ENCODE measurements around the gene DEF6. TPM values are rescaled to one million over a fixed set of nuclear protein-coding genes. Genes with fewer than 3 reads are reported as not detected.

DEF6 gene
- total RNA-seq, 1 experiment from 2014 or later, result 5.6 TPM

DNA sequence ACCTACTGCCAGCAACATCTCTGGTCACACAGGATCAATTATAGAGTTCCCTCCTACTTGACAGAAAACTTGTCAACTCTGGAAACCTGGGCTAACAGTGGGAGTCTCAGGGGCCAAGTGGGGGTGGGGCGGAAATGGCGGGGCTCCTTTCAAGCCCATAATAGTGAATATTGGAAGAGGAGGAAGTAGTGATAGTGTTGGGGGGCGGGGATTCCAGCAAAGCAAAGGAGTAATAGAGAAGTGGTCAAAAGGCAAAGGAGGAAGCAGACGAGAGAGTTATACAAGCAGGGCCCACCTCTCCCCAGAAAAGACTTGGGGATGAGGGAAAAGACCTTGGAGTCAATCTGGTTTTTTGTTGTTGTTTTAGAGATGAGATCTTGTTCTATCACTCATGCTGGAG, 2.1 kb downstream of the DEF6 start:
- Histone ChIP-seq H3K23me2 (ENCODE audit: insufficient read length, low read depth, low read length, poor library complexity, severe bottlenecking) (no peaks in the 10 kb centered on the region), H2AK5ac (ENCODE audit: insufficient read length, low read length) (no peak overlapping the region), H2BK12ac (ENCODE audit: insufficient read length, low read depth, low read length) (no peak overlapping the region), H3K14ac (ENCODE audit: insufficient read depth, low read length) (no peak overlapping the region), H4K91ac (ENCODE audit: insufficient read length, low read depth, low read length) (no peak overlapping the region), H3K9ac (ENCODE audit: extremely low read depth, insufficient read length, low read length) (no peak overlapping the region), H2BK20ac (ENCODE audit: low read depth, low read length, poor library complexity, severe bottlenecking) (no peak overlapping the region), H4K8ac (replicated peaks; ENCODE audit: insufficient read length, low read depth, low read length) (no peak overlapping the region), H4K5ac (ENCODE audit: insufficient read length, low read depth, low read length) (no peak overlapping the region), H2BK15ac (ENCODE audit: low read depth, low read length) (no peak overlapping the region), H3K27me3 (ENCODE audit: insufficient read depth, low read length) (no peaks in the 10 kb centered on the region), H3K4ac (ENCODE audit: low read depth, low read length) (no peak overlapping the region), H3K4me1 (ENCODE audit: insufficient read depth, low read length) (peaks cover 2% of the 10 kb centered on the region; the same call in 1 of the 2 replicates), H3K18ac (ENCODE audit: insufficient read length, low read depth, low read length) (no peak overlapping the region), H3T11ph (ENCODE audit: low read length) (no peak overlapping the region), H3K27ac (ENCODE audit: insufficient read length, low read depth, low read length) (no peak overlapping the region), H2BK120ac (ENCODE audit: low read depth, low read length, poor library complexity, severe bottlenecking) (no peak overlapping the region), H3K9me3 (ENCODE audit: control insufficient read depth, low read depth, low read length) (no peaks in the 10 kb centered on the region), H2BK5ac (ENCODE audit: insufficient read length, low read length) (no peak overlapping the region), H4K20me1 (ENCODE audit: control insufficient read depth, insufficient read depth, insufficient read length) (no peaks in the 10 kb centered on the region), H3K56ac (ENCODE audit: insufficient read length, low read depth, low read length) (no peak overlapping the region), H3K4me2 (ENCODE audit: insufficient read depth, insufficient read length, low read length) (no peak overlapping the region), H3K79me1 (ENCODE audit: insufficient read depth, low read depth, low read length, poor library complexity, severe bottlenecking) (no peaks in the 10 kb centered on the region), H3K23ac (ENCODE audit: insufficient read length, low read depth, low read length) (no peak overlapping the region), H2AFZ (ENCODE audit: low read length) (no peak overlapping the region), H3K79me2 (ENCODE audit: insufficient read depth, low read length) (no peaks in the 10 kb centered on the region)
- no CpG with 5 or more reads among the region's 4 CpGs for WGBS (ENCODE audit: extremely low coverage, insufficient read length, low lambda C conversion rate)
- Mint-ChIP-seq H3K27ac (no peak overlapping the region), H3K9me3 (no peaks in the 10 kb centered on the region), H3K27me3 (ENCODE audit: low read depth) (no peaks in the 10 kb centered on the region; the same call in 1 of the 2 replicates), H3K36me3 (ENCODE audit: insufficient read depth in 1 of 3, low read depth in 3 of 3) (peaks cover 0 to 13% (median 12%) of the 10 kb centered on the region in 3 experiments; a peak in 5 of 7 replicates), H3K4me1 (peaks cover 20 to 21% of the 10 kb centered on the region in 2 experiments), H3K4me3 (no peak overlapping the region; a peak in 1 of 5 replicates)
- DNase-seq, result no peak
- TF ChIP-seq, protein P1, sequence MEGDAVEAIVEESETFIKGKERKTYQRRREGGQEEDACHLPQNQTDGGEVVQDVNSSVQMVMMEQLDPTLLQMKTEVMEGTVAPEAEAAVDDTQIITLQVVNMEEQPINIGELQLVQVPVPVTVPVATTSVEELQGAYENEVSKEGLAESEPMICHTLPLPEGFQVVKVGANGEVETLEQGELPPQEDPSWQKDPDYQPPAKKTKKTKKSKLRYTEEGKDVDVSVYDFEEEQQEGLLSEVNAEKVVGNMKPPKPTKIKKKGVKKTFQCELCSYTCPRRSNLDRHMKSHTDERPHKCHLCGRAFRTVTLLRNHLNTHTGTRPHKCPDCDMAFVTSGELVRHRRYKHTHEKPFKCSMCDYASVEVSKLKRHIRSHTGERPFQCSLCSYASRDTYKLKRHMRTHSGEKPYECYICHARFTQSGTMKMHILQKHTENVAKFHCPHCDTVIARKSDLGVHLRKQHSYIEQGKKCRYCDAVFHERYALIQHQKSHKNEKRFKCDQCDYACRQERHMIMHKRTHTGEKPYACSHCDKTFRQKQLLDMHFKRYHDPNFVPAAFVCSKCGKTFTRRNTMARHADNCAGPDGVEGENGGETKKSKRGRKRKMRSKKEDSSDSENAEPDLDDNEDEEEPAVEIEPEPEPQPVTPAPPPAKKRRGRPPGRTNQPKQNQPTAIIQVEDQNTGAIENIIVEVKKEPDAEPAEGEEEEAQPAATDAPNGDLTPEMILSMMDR (conservative IDR thresholded peaks at IDR 0.05), result no peak
